Left hindlimb (tissue), 1 donor: Measurements from ENCODE around the gene FNDC1.

Source experiments
- DNase-seq: peaks from one replicate; pipeline ENCODE4 v3.0.0-alpha.2; 2018

Gene FNDC1

GRCh38 chr6:159163901-159164370, 5.3 kb upstream of the FNDC1 start:
- peak; percentile 88 for DNase-seq

- DNase-seq = peak; percentile 72
Observed at GRCh38 chr6:159168536-159169192, 536 bp upstream of the FNDC1 start.

DNA sequence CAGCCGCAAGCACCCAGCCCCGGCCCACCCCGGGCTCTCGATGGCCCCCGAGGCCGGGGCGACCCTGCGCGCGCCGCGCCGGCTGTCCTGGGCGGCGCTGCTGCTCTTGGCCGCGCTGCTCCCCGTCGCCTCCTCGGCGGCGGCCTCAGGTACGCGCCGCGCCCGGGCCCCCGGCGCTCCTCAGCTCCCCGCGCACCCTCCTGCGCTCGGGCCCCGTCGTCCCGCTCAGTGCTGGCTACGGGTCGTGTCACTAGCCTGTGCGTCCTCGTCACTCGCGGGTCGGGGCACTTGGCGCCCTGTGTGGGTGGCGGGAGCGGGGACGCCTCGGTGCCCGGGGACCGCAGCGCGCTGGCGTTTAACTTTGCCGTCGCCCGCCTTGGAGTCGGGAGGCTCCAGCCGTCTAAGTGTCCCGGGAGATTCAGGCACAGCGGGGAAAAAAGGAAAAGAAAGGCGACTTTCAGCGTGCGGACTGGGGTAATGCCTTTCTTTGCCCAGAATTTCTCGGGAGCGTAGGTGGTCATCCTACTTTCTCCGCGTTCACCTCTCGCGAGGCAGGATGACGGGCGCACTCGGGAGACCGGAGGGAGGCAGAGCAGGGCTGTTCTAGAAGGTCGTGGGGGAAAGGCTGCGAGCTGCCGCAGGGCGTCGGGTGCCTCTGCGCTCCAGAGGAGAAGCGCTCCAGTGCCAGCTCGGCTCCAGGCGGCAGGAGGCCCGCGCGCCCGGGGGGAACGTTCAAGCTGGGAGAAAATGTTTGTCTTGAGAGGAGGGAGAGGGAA, 545 bp downstream of the FNDC1 start:
- DNase-seq = peak; percentile 80

GRCh38 chr6:159170333-159170672, 1.1 kb downstream of the FNDC1 start:
- DNase-seq = no peak

GRCh38 chr6:159170999-159171712, 2.0 kb downstream of the FNDC1 start:
- DNase-seq = peak; percentile 76

- no peak for DNase-seq
Observed at GRCh38 chr6:159172091-159172491, 2.9 kb downstream of the FNDC1 start.

GRCh38 chr6:159174263-159174969, 5.2 kb downstream of the FNDC1 start:
- peak; percentile 82 for DNase-seq

DNA sequence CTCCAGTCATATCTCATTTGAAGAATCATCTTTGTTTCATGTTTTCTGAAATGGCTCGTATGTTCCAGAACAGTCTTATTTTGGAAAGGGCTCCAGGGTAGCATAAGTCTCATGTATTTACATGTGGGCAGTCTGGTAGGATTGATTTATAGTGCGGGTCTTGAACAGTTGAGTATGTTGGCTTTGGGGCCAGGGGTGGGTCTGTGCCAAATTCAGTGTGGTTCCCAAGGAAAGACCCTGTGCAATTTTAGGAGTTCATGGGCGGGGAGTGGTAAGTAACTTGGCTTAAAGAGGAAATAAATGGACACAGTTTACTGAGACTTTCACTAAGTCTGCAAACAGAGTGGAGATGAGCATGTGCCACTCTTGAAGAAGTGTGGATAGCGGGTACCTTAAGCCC, 7.7 kb downstream of the FNDC1 start:
- peak; percentile 59 for DNase-seq

DNA sequence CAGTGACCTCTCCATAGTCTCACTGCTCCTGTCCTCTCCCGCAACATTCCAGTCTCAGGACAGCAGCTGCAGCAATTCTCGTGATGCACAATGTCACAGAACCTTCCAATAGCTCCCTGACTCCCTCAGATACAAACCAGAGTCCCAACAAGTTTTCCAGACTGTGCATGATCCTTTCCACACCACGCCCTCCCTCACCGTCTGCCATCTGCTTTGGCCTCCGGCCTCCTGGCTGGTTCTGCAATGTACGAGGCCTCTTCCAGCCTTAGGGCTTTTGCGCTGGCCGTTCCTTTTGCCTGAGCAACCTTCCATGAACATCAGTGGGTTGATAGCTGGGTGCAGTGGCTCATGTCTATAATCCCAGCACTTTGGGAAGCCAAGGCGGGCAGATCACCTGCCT, 9.6 kb downstream of the FNDC1 start:
- no peak for DNase-seq

DNA sequence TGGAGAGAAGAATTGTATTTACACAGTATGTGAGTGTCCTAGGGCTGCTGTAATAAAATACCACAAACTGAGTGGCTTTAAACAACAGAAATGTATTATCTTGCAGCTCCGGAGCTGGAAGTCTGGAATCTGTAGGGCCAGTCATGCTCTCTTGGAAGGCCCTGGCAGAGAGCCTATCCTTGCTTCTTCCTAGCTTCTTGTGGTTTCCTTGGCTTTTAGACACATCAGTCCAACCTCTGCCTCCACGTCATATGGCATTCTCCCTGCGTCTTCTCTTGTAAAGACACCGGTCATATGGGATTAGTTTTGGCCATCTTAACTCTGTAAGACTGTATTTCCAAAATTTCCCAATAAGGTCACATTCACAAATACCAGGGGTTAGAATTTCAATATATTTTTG, 10.8 kb downstream of the FNDC1 start:
- DNase-seq = no peak

DNA sequence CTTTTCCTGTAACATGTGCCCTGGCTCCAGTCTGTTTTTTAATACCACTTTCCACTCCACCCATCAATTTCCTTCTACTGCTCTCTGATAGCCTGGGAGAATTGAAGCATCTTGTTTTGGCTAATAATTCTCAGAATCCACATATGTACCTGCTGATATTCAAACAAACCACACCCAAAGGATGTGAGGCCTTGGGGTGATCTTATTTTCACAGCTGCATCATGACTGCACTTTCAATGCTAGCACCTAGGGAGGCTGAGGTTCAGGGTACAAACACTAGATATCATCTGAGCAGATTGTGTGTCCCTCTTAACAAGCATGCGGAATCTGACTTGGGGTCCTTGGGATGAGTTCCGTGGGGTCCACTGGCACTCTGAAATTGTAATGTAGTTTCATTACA, 12.7 kb downstream of the FNDC1 start:
- no peak for DNase-seq

DNA sequence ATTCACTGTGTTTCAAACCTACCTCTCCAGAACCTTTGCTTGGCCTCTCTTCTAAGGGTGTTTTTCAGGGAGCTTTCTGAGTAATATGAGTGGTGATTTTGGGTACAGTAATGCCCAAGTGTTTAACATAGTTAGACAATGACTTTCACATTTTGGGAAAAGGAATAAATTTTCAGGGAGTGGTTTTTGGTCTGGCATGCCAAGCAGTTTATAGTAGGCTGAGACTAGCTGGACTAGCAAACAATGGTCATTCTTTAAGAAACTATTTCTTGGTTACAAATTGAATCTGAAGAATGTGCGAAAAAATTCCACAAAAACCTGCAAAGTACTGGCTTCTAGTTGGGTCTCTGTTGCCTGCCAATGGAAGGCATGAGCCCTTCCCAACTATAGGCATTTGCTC, 15.4 kb downstream of the FNDC1 start:
- DNase-seq = no peak

- no peak for DNase-seq
Observed at GRCh38 chr6:159190460-159190859, 21.3 kb downstream of the FNDC1 start.

GRCh38 chr6:159193923-159194322, 24.7 kb downstream of the FNDC1 start:
- DNase-seq = no peak

DNA sequence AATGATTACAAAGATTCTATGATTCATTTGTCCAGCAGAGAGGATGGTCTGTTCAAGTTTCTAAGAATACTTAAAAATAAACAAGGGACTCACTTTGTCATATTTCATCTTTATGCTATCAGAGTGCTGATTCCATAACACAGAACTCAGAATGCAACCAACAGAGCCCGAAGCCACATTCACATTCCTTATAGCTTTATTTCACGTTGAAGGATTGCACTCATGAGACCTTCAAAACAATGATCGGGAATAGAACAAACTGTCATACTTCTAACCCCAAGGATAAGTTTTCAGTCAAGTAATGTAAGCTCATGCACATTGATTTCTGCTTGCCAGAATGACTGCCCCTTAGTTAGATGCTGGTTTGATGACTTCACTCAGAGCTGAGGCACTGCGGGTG, 25.2 kb downstream of the FNDC1 start:
- DNase-seq = no peak

- DNase-seq = no peak
Observed at GRCh38 chr6:159196430-159196975, 27.3 kb downstream of the FNDC1 start.

DNA sequence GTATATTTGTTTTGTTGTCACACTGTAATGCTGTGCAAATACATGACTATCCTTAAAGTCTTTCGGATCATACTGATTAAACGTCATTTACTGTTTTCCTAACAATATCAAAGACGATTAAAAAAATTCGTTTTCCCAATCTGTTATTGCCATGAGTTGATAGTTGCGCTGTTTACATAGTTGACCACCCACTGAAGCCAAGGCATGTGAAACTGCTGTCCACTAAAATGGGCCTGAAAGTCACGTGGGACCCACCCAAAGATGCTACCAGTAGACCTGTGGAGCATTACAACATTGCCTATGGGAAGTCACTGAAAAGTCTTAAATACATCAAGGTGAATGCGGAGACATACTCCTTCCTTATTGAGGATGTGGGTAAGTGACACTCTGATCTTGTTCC, 28.1 kb downstream of the FNDC1 start:
- no peak for DNase-seq

- DNase-seq = no peak
Observed at GRCh38 chr6:159201336-159201735, 32.1 kb downstream of the FNDC1 start.

- DNase-seq = no peak
Observed at GRCh38 chr6:159203304-159204005, 34.3 kb downstream of the FNDC1 start.

DNA sequence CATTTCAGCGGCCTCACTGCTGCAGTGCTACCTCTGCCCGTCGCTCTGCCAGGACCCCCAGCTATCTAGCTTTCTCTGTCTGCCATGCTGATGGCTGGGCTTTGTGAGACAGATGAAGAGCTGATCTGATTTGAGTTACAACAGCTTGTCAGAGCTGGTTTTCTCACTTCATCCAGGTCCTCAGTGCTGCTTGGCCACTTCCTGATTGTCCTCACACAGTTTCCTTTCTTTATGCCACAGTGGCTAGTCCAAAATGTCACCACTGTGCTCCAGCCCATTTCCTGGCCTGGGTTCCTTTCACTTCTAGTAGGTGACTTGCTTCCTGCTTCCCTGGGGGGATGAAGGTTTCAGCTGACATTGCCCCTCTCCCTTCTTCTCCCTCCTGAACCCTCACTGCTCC, 35.4 kb downstream of the FNDC1 start:
- DNase-seq = no peak

GRCh38 chr6:159212028-159212427, 42.8 kb downstream of the FNDC1 start:
- DNase-seq = no peak

GRCh38 chr6:159212525-159213280, 43.5 kb downstream of the FNDC1 start:
- no peak for DNase-seq
